NK-92 treated with Interleukin-12 subunit alpha and Interleukin-12 subunit beta, amount 100 ng/mL, for 24 hours (cell line): ENCODE results near the gene TAS1R3.

Experiments
- DNase-seq: peaks from one replicate; lab custom pipeline; 2025; lab: John Stamatoyannopoulos, UW

Gene TAS1R3

GRCh38 chr1:1331068-1331965 is at the start of gene TAS1R3:
TAS1R3 (plus strand) TSS chr1:1331280; CDS start chr1:1331346, 66 bp downstream.
- DNase-seq = no peak

GRCh38 chr1:1281533-1282321 is 49.4 kb upstream of the TAS1R3 start:
- no peak for DNase-seq

- no peak for DNase-seq
These were observed 48.1 kb upstream of the TAS1R3 start for GRCh38 chr1:1282998-1283397.

- DNase-seq = no peak
These were observed 47.3 kb upstream of the TAS1R3 start for GRCh38 chr1:1283821-1284220.

- no peak for DNase-seq
These were observed 46.6 kb upstream of the TAS1R3 start for GRCh38 chr1:1284221-1285101.

GRCh38 chr1:1285102-1285571 is 45.9 kb upstream of the TAS1R3 start:
- no peak for DNase-seq

GRCh38 chr1:1285611-1286311 is 45.3 kb upstream of the TAS1R3 start:
- DNase-seq = no peak

GRCh38 chr1:1286313-1287261 is 44.5 kb upstream of the TAS1R3 start:
- DNase-seq = no peak

- DNase-seq = no peak
These were observed 43.6 kb upstream of the TAS1R3 start for GRCh38 chr1:1287288-1288110.

- peak; percentile 27 for DNase-seq
These were observed 40.8 kb upstream of the TAS1R3 start for GRCh38 chr1:1290238-1290731.

GRCh38 chr1:1291023-1291528 is 40.0 kb upstream of the TAS1R3 start:
- DNase-seq = no peak

GRCh38 chr1:1291548-1292441 is 39.3 kb upstream of the TAS1R3 start:
- DNase-seq = no peak

GRCh38 chr1:1292442-1292779 is 38.7 kb upstream of the TAS1R3 start:
- no peak for DNase-seq

GRCh38 chr1:1292851-1293250 is 38.2 kb upstream of the TAS1R3 start:
- DNase-seq = no peak

- no peak for DNase-seq
These were observed 37.5 kb upstream of the TAS1R3 start for GRCh38 chr1:1293263-1294249.

- DNase-seq = no peak
These were observed 36.7 kb upstream of the TAS1R3 start for GRCh38 chr1:1294250-1294890.
